ENCODE measurements around the gene ANKRD45.
"Not testable (repeated sequence)": the region's sequence is repeated elsewhere in the genome, so short reads cannot be mapped to it uniquely, and the experiment has no call there.

ANKRD45 gene

GRCh38 chr1:173642450-173643139 lies 27.1 kb downstream of the ANKRD45 start:
- not testable (repeated sequence) for H3K36me3 ChIP-seq (ENCODE audit: control insufficient read depth, insufficient read depth, low read length); H3K27me3 ChIP-seq (ENCODE audit: control insufficient read depth, insufficient read depth, low read length); H3K9ac ChIP-seq (ENCODE audit: low read length)

GRCh38 chr1:173639102-173639501 lies 30.5 kb downstream of the ANKRD45 start:
- Histone ChIP-seq H3K9ac (ENCODE audit: low read length) (no peak overlapping the region), H3K4me1 (ENCODE audit: control insufficient read depth, insufficient read depth, low read length) (no peaks in the 10 kb centered on the region), H3K27me3 (ENCODE audit: control insufficient read depth, insufficient read depth, low read length) (no peaks in the 10 kb centered on the region), H3K9me3 (ENCODE audit: control insufficient read depth, insufficient read depth, low read depth, low read length) (peaks cover 40% of the 10 kb centered on the region), H3K4me3 (ENCODE audit: low read depth, low read length) (no peak overlapping the region), H3K36me3 (ENCODE audit: control insufficient read depth, insufficient read depth, low read length) (0 out of 2 replicates have a peak, but pooled peaks cover 2% of the 10 kb centered on the region), H3K27ac (ENCODE audit: low read depth, low read length) (no peak overlapping the region)

More at GRCh38 chr1:173642450-173643139, 27.1 kb downstream of the ANKRD45 start:
- H3K27ac ChIP-seq (ENCODE audit: low read depth, low read length); H3K4me3 ChIP-seq (ENCODE audit: low read depth, low read length); H3K4me1 ChIP-seq (ENCODE audit: control insufficient read depth, insufficient read depth, low read length): not testable (repeated sequence)
- peaks cover 33% of the 10 kb centered on the region for H3K9me3 ChIP-seq (ENCODE audit: control insufficient read depth, insufficient read depth, low read depth, low read length)

GRCh38 chr1:173638043-173639021 lies 31.3 kb downstream of the ANKRD45 start:
- Histone ChIP-seq H3K27me3 (ENCODE audit: control insufficient read depth, insufficient read depth, low read length) (no peaks in the 10 kb centered on the region), H3K4me1 (ENCODE audit: control insufficient read depth, insufficient read depth, low read length) (no peaks in the 10 kb centered on the region), H3K36me3 (ENCODE audit: control insufficient read depth, insufficient read depth, low read length) (0 out of 2 replicates have a peak, but pooled peaks cover 2% of the 10 kb centered on the region), H3K9ac (ENCODE audit: low read length) (peak overlapping the region; percentile 72), H3K27ac (ENCODE audit: low read depth, low read length) (no peak overlapping the region), H3K4me3 (ENCODE audit: low read depth, low read length) (peak overlapping the region; percentile 14; the same call in 1 of the 2 replicates), H3K9me3 (ENCODE audit: control insufficient read depth, insufficient read depth, low read depth, low read length) (peaks cover 40% of the 10 kb centered on the region)

GRCh38 chr1:173637236-173638042 lies 32.2 kb downstream of the ANKRD45 start:
- not testable (repeated sequence) for H3K4me1 ChIP-seq (ENCODE audit: control insufficient read depth, insufficient read depth, low read length); H3K27me3 ChIP-seq (ENCODE audit: control insufficient read depth, insufficient read depth, low read length); H3K36me3 ChIP-seq (ENCODE audit: control insufficient read depth, insufficient read depth, low read length)
- Histone ChIP-seq H3K4me3 (ENCODE audit: low read depth, low read length) (peak overlapping the region; percentile 14; the same call in 1 of the 2 replicates), H3K9me3 (ENCODE audit: control insufficient read depth, insufficient read depth, low read depth, low read length) (peaks cover 35% of the 10 kb centered on the region), H3K27ac (ENCODE audit: low read depth, low read length) (peak overlapping the region; percentile 50; the same call in 1 of the 2 replicates), H3K9ac (ENCODE audit: low read length) (peak overlapping the region; percentile 72)

GRCh38 chr1:173635116-173635515 lies 34.5 kb downstream of the ANKRD45 start, which contains the start of gene TEX50:
Gene TEX50, plus strand, starts transcription at chr1:173635338. Its CDS starts 184 bp downstream, at chr1:173635522.
- H3K27ac ChIP-seq (ENCODE audit: low read depth, low read length) = no peak within 1 kb of the TSS
- H3K4me1 ChIP-seq (ENCODE audit: control insufficient read depth, insufficient read depth, low read length) = no peaks in the 10 kb centered on the region
- H3K9me3 ChIP-seq (ENCODE audit: control insufficient read depth, insufficient read depth, low read depth, low read length) = peaks cover 27% of the 10 kb centered on the region
- no peak within 1 kb of the TSS for H3K9ac ChIP-seq (ENCODE audit: low read length)
- no peaks in the 10 kb centered on the region for H3K36me3 ChIP-seq (ENCODE audit: control insufficient read depth, insufficient read depth, low read length)
- no peaks in the 10 kb centered on the region for H3K27me3 ChIP-seq (ENCODE audit: control insufficient read depth, insufficient read depth, low read length)
- no peak within 1 kb of the TSS for H3K4me3 ChIP-seq (ENCODE audit: low read depth, low read length)

- H3K27ac ChIP-seq (ENCODE audit: low read depth, low read length) = no peak overlapping the region
- no peaks in the 10 kb centered on the region for H3K4me1 ChIP-seq (ENCODE audit: control insufficient read depth, insufficient read depth, low read length)
- no peaks in the 10 kb centered on the region for H3K36me3 ChIP-seq (ENCODE audit: control insufficient read depth, insufficient read depth, low read length)
- no peaks in the 10 kb centered on the region for H3K9me3 ChIP-seq (ENCODE audit: control insufficient read depth, insufficient read depth, low read depth, low read length)
- no peak overlapping the region for H3K9ac ChIP-seq (ENCODE audit: low read length)
- H3K27me3 ChIP-seq (ENCODE audit: control insufficient read depth, insufficient read depth, low read length) = no peaks in the 10 kb centered on the region
- H3K4me3 ChIP-seq (ENCODE audit: low read depth, low read length) = no peak overlapping the region
Measured at GRCh38 chr1:173628888-173629287, 40.8 kb downstream of the ANKRD45 start.

- Histone ChIP-seq H3K4me3 (ENCODE audit: low read depth, low read length) (no peak overlapping the region), H3K9ac (ENCODE audit: low read length) (no peak overlapping the region), H3K27ac (ENCODE audit: low read depth, low read length) (no peak overlapping the region), H3K4me1 (ENCODE audit: control insufficient read depth, insufficient read depth, low read length) (no peaks in the 10 kb centered on the region), H3K9me3 (ENCODE audit: control insufficient read depth, insufficient read depth, low read depth, low read length) (no peaks in the 10 kb centered on the region), H3K36me3 (ENCODE audit: control insufficient read depth, insufficient read depth, low read length) (no peaks in the 10 kb centered on the region), H3K27me3 (ENCODE audit: control insufficient read depth, insufficient read depth, low read length) (no peaks in the 10 kb centered on the region)
Measured at GRCh38 chr1:173627269-173627668, 42.4 kb downstream of the ANKRD45 start.

- Histone ChIP-seq H3K4me1 (ENCODE audit: control insufficient read depth, insufficient read depth, low read length) (no peaks in the 10 kb centered on the region), H3K36me3 (ENCODE audit: control insufficient read depth, insufficient read depth, low read length) (no peaks in the 10 kb centered on the region), H3K4me3 (ENCODE audit: low read depth, low read length) (no peak overlapping the region), H3K27ac (ENCODE audit: low read depth, low read length) (no peak overlapping the region), H3K9me3 (ENCODE audit: control insufficient read depth, insufficient read depth, low read depth, low read length) (peaks cover 23% of the 10 kb centered on the region), H3K9ac (ENCODE audit: low read length) (no peak overlapping the region), H3K27me3 (ENCODE audit: control insufficient read depth, insufficient read depth, low read length) (no peaks in the 10 kb centered on the region)
Measured at GRCh38 chr1:173616859-173617258, 52.8 kb downstream of the ANKRD45 start.

- not testable (repeated sequence) for H3K27me3 ChIP-seq (ENCODE audit: control insufficient read depth, insufficient read depth, low read length); H3K9ac ChIP-seq (ENCODE audit: low read length); H3K27ac ChIP-seq (ENCODE audit: low read depth, low read length); H3K36me3 ChIP-seq (ENCODE audit: control insufficient read depth, insufficient read depth, low read length); H3K4me3 ChIP-seq (ENCODE audit: low read depth, low read length); H3K4me1 ChIP-seq (ENCODE audit: control insufficient read depth, insufficient read depth, low read length)
- H3K9me3 ChIP-seq (ENCODE audit: control insufficient read depth, insufficient read depth, low read depth, low read length) = peaks cover 24% of the 10 kb centered on the region
Measured at GRCh38 chr1:173613086-173613485, 56.6 kb downstream of the ANKRD45 start.

GRCh38 chr1:173608503-173609216 lies 61.0 kb downstream of the ANKRD45 start:
- H3K4me3 ChIP-seq (ENCODE audit: low read depth, low read length) = no peak overlapping the region
- H3K9me3 ChIP-seq (ENCODE audit: control insufficient read depth, insufficient read depth, low read depth, low read length) = peaks cover 17% of the 10 kb centered on the region
- H3K27ac ChIP-seq (ENCODE audit: low read depth, low read length) = no peak overlapping the region
- no peaks in the 10 kb centered on the region for H3K4me1 ChIP-seq (ENCODE audit: control insufficient read depth, insufficient read depth, low read length)
- no peaks in the 10 kb centered on the region for H3K27me3 ChIP-seq (ENCODE audit: control insufficient read depth, insufficient read depth, low read length)
- no peaks in the 10 kb centered on the region for H3K36me3 ChIP-seq (ENCODE audit: control insufficient read depth, insufficient read depth, low read length)
- H3K9ac ChIP-seq (ENCODE audit: low read length) = no peak overlapping the region

Measured in HUES6 (cell line).